Stomach (tissue), 9 donors: ENCODE results near the gene MSX2. TPM values are rescaled to one million over a fixed set of nuclear protein-coding genes. Genes with fewer than 3 reads are reported as not detected.

Experiments
- DNase-seq, 2 donors: peaks; one replicate each; pipeline versions ENCODE4 v3.0.0 to v3.0.0-alpha.2; 2013 to 2019
- H3K27ac ChIP-seq, 5 donors: fragments of 200-600 bp in 4 of 5; sonication (generic) in 4 of 5; one replicate each; pipeline ENCODE4 v1.5.1; 2013 to 2019; ENCODE audit warnings: mild to moderate bottlenecking in 1 of 5, moderate library complexity in 1 of 5
- H3K27me3 ChIP-seq, 3 donors: fragments of 200-600 bp; sonication (generic); one replicate each; pipeline ENCODE4 v1.5.1; 2017 to 2019; ENCODE audit warnings: mixed run types in 1 of 3
- H3K36me3 ChIP-seq, 4 donors: fragments of 200-600 bp; sonication (generic); 1 replicate in 3 of 4; 2 replicates in 1 of 4; pipeline ENCODE4 v1.5.1; 2016 to 2019
- H3K4me1 ChIP-seq, 4 donors: fragments of 200-600 bp; sonication (generic); one replicate each; pipeline ENCODE4 v1.5.1; 2016 to 2019
- H3K4me3 ChIP-seq, 4 donors: fragments of 200-600 bp; sonication (generic) in 3 of 4; one replicate each; pipeline ENCODE4 v1.5.1; 2016 to 2019; ENCODE audit warnings: mild to moderate bottlenecking in 1 of 4
- H3K9me3 ChIP-seq, 4 donors: fragments of 200-600 bp; sonication (generic); one replicate each; pipeline ENCODE4 v1.5.1; 2016 to 2019
- EP300 ChIP-seq: sonication (generic); formaldehyde crosslinking; IDR thresholded peaks from one replicate; pipeline ENCODE4 v1.6.1; 2017; ENCODE audit warnings: antibody characterized with exemption
- POLR2A ChIP-seq, 4 donors: fragments of 450-650 bp; IDR thresholded peaks; one replicate each; pipeline ENCODE4 v1.6.1; 2016; ENCODE audit warnings: antibody characterized with exemption in 4 of 4, control low read depth in 2 of 4, mild to moderate bottlenecking in 1 of 4, moderate library complexity in 1 of 4
- POLR2AphosphoS5 ChIP-seq, 3 donors: sonication (generic); formaldehyde crosslinking; IDR thresholded peaks; one replicate each; pipeline ENCODE4 v1.6.1; 2016; ENCODE audit warnings: antibody characterized with exemption in 3 of 3
- WGBS, 5 donors: extraction: QIAGEN DNeasy Blood & Tissue Kit in 3 of 5; methylation state at CpG; one replicate each; pipeline versions ENCODE4 v1.1.5 to v1.1.7; 2013 to 2018; 5-methylcytosine and 5-hydroxymethylcytosine counted together
- intact Hi-C: fragments of 100-400 bp; cut with DNase I; formaldehyde crosslinking; loops from one replicate; pipeline ENCODE4 v1.15.1; 2023; ENCODE audit warnings: low total_unique reads
- polyA plus RNA-seq, 3 donors: library from polyadenylated mRNA; stranded (reverse); fragments of 200-250 nt; gene quantifications; one replicate each; pipeline ENCODE4 v1.2.3, GENCODE V29; 2013
- total RNA-seq, 5 donors: library from RNA; depleted of rRNA; stranded (reverse); fragments of >200 nt; gene quantifications; one replicate each; pipeline versions ENCODE4 v1.1.0 to v1.2.3, GENCODE V29; 2014 to 2016
- TF ChIP-seq, protein P1 (sequence below), 7 experiments: fragments of 450-650 bp in 4 of 7; fragments of 200-600 bp in 3 of 7; sonication (generic) in 3 of 7; IDR thresholded peaks; one replicate each; pipeline ENCODE4 v1.5.1; 2016 to 2019; ENCODE audit warnings: antibody characterized with exemption in 7 of 7, control low read depth in 2 of 7, mild to moderate bottlenecking in 1 of 7
- donor health status: healthy with polysubstance abuse.
- donor health status: Bipolar disorder and iron deficiency.
- donor health status: healthy.

MSX2 gene
- total and polyA plus RNA-seq, 8 donors: 0.18 to 6.5 (median 1.4) TPM; not detected in 2

DNA sequence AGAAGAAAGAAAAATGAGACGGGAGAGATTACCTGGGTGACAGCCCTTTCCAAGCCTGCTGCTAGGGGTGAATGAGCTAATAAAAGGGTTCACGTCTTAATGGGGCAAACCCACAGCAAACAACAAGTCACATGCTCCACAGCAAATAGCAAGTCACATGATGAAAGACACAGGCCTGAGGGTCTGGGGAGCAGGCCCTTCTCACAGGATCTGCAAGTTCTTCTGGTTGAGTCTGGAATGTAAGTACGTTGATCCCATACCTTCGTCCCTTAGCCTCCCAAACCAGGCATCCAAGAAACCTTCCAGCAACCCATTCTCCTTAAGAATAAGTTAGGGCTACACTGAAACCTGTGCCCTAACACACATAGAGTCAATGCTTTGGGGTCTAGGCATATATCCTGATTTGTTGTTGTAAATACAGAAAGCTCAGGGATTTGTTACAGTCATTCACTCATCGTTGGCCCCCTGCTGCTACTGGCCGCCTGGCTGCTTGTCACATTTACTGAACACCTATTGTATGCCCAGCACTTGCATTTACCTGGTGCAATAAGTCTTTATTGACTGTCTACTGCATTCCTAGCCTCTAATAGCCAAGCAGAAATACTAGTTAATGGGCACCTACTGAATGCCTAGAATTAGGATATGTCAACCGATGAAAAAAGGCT lies 43.3 kb upstream of the MSX2 start:
- Histone ChIP-seq H3K27ac (no peak overlapping the region), H3K9me3 (peaks cover 0 to 12% (median 3%) of the 10 kb centered on the region in 4 donors), H3K27me3 (peaks cover 0 to 53% (median 1%) of the 10 kb centered on the region in 3 donors), H3K4me1 (no peaks in the 10 kb centered on the region), H3K4me3 (no peak overlapping the region), H3K36me3 (no peaks in the 10 kb centered on the region)
- intact Hi-C loops: no loop called here
- 67 to 70% (median 68%) methylated on average over 7 of the region's 7 CpGs for WGBS, 5 donors
- no peak for DNase-seq
- TF ChIP-seq POLR2A (IDR thresholded peaks at IDR 0.05) (no peak), POLR2AphosphoS5 (IDR thresholded peaks at IDR 0.05) (no peak), EP300 (no peak)
- TF ChIP-seq, protein P1, sequence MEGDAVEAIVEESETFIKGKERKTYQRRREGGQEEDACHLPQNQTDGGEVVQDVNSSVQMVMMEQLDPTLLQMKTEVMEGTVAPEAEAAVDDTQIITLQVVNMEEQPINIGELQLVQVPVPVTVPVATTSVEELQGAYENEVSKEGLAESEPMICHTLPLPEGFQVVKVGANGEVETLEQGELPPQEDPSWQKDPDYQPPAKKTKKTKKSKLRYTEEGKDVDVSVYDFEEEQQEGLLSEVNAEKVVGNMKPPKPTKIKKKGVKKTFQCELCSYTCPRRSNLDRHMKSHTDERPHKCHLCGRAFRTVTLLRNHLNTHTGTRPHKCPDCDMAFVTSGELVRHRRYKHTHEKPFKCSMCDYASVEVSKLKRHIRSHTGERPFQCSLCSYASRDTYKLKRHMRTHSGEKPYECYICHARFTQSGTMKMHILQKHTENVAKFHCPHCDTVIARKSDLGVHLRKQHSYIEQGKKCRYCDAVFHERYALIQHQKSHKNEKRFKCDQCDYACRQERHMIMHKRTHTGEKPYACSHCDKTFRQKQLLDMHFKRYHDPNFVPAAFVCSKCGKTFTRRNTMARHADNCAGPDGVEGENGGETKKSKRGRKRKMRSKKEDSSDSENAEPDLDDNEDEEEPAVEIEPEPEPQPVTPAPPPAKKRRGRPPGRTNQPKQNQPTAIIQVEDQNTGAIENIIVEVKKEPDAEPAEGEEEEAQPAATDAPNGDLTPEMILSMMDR (IDR thresholded peaks at IDR 0.05): no peak

DNA sequence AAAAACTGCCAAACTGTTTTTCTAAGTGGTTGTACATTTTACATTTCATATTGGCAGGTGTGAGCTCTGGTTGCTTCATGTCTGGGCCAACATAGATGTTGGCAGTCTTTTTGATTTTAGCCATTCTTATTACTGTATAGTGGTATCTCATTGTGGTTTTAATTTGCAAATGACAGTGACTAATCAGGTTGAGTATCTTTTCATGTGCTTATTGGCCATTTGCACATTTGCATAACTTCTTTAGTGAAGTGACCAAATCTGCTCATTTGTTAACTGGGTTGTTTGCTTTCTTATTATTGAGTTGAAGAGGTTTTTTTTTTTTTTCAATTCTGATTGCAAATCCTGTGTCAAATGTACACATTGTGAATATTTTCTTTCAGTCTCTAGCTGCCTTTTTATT lies 36.9 kb upstream of the MSX2 start:
- intact Hi-C loops: no loop called here
- no peak overlapping the region for H3K4me3 ChIP-seq
- H3K36me3 ChIP-seq: no peaks in the 10 kb centered on the region
- H3K27me3 ChIP-seq: peaks cover 9 to 81% (median 52%) of the 10 kb centered on the region in 3 donors
- H3K27ac ChIP-seq: no peak overlapping the region
- H3K4me1 ChIP-seq: peaks cover 0 to 12% (median 6%) of the 10 kb centered on the region in 4 donors
- no peak for DNase-seq
- H3K9me3 ChIP-seq: peaks cover 0 to 6% (median 0%) of the 10 kb centered on the region in 4 donors
- TF ChIP-seq EP300 (no peak), POLR2A (IDR thresholded peaks at IDR 0.05) (no peak), POLR2AphosphoS5 (IDR thresholded peaks at IDR 0.05) (no peak)

DNA sequence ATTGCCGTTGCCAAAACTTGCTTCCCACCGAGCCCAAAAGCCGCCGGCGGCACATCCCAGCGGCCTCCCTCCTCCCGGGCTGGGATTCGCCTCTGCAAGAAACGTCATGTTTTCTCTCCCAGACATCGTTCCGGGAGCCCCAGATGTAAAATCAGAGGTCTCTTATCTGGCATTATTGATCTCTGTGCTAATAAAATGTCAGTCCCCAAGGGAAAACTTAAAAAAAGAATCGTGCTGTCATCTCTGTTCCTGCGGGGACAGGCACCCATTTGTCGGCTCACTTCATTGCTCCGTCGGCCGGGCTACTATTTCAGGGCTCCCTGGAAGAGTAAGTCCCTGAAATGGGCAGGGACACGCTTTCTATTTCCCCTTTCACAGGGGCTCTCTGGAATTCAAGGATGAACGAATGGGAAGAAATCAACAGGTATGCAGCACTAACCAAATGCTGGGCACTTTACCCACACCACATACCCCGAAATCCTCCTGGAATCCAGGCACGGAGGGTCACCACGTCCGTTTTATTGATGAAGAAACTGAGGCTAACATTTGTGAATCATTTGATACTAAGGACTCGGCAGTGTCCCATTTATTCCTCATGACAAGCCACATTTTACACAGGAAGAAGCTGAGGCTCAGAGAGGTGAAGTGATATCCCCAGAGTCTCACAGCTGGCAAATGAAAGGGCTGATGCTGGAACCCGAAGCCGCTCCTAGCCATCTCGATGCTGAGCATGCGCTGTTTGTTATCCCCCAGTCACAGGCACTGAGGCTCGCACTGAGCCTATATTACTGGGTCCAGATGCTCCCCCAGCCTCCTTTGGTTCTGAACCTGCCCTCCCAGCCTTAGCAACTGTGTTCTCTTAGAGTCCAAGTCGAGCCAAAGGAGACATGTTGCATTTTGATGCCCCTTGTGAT lies 35.7 kb upstream of the MSX2 start:
- Histone ChIP-seq H3K4me1 (peaks cover 0 to 22% (median 9%) of the 10 kb centered on the region in 4 donors), H3K36me3 (no peaks in the 10 kb centered on the region), H3K27me3 (peaks cover 9 to 93% (median 64%) of the 10 kb centered on the region in 3 donors), H3K4me3 (no peak overlapping the region), H3K27ac (no peak overlapping the region), H3K9me3 (peaks cover 0 to 6% (median 0%) of the 10 kb centered on the region in 4 donors)
- DNase-seq: no peak
- 7 to 11% (median 10%) methylated on average over 30 of the region's 30 CpGs for WGBS, 5 donors
- no peak for TF ChIP-seq POLR2AphosphoS5 (IDR thresholded peaks at IDR 0.05)
- TF ChIP-seq EP300: no peak
- TF ChIP-seq, protein P1 (IDR thresholded peaks at IDR 0.05): no peak
- no peak for TF ChIP-seq POLR2A (IDR thresholded peaks at IDR 0.05)
- intact Hi-C loops: no loop called here

DNA sequence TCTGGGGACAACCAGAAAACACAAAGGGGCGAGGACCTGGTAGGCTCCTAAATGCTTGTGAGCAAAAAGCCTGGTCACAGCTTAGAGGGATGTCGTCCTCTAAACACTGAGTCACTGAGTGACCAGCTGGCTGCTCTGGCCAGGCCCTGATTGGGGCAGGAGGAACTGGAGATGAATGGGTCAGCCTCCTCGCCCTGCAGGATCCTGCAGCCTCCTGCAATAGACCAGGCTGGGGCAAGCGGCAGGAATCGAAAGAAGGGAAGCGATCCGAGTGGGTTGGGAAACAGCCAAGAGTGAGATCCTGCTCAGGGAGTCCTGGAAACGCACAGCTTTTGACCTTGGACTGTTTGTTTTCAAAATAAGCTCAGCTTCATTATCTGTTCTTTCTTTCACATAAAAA lies 34.1 kb upstream of the MSX2 start:
- Histone ChIP-seq H3K9me3 (no peaks in the 10 kb centered on the region), H3K27me3 (peaks cover 9 to 99% (median 74%) of the 10 kb centered on the region in 3 donors), H3K36me3 (no peaks in the 10 kb centered on the region), H3K27ac (no peak overlapping the region), H3K4me1 (peaks cover 0 to 26% (median 11%) of the 10 kb centered on the region in 4 donors), H3K4me3 (no peak overlapping the region)
- TF ChIP-seq POLR2A (IDR thresholded peaks at IDR 0.05): no peak
- TF ChIP-seq POLR2AphosphoS5 (IDR thresholded peaks at IDR 0.05): no peak
- no peak for TF ChIP-seq EP300
- TF ChIP-seq, protein P1 (IDR thresholded peaks at IDR 0.05): no peak
- DNase-seq: no peak
- WGBS, 5 donors: 21 to 32% (median 23%) methylated on average over 8 of the region's 8 CpGs
- intact Hi-C loops: no loop called here
